ENCODE data around the gene MVB12B. TPM values are rescaled to one million over a fixed set of nuclear protein-coding genes. Genes with fewer than 3 reads are reported as not detected.

MVB12B gene
- total RNA-seq, 2 donors from 2014 or later = 18.6 to 19.7 TPM

- DNase-seq = no peak
- Histone ChIP-seq H3K4me3 (ENCODE audit: low read length) (no peak overlapping the region), H3K27me3 (ENCODE audit: control insufficient read depth, insufficient read depth, low read length, poor library complexity, severe bottlenecking) (no peaks in the 10 kb centered on the region), H3K27ac (ENCODE audit: low read depth, low read length) (no peak overlapping the region), H3K36me3 (ENCODE audit: control insufficient read depth, insufficient read depth, low read length) (no peaks in the 10 kb centered on the region), H3K9me3 (ENCODE audit: control insufficient read depth, low read length) (no peaks in the 10 kb centered on the region), H3K9ac (ENCODE audit: extremely low read depth, low read length, poor library complexity, severe bottlenecking) (no peak overlapping the region), H3K4me1 (ENCODE audit: control insufficient read depth, insufficient read depth, low read length) (no peaks in the 10 kb centered on the region)
- Mint-ChIP-seq H3K4me3 (no peak overlapping the region), H3K27ac (no peak overlapping the region), H3K9me3 (no peaks in the 10 kb centered on the region), H3K4me1 (peaks cover 2% of the 10 kb centered on the region), H3K36me3 (ENCODE audit: low read depth) (peaks cover 6% of the 10 kb centered on the region), H3K27me3 (ENCODE audit: insufficient read depth) (no peaks in the 10 kb centered on the region)
- TF ChIP-seq, protein P1, sequence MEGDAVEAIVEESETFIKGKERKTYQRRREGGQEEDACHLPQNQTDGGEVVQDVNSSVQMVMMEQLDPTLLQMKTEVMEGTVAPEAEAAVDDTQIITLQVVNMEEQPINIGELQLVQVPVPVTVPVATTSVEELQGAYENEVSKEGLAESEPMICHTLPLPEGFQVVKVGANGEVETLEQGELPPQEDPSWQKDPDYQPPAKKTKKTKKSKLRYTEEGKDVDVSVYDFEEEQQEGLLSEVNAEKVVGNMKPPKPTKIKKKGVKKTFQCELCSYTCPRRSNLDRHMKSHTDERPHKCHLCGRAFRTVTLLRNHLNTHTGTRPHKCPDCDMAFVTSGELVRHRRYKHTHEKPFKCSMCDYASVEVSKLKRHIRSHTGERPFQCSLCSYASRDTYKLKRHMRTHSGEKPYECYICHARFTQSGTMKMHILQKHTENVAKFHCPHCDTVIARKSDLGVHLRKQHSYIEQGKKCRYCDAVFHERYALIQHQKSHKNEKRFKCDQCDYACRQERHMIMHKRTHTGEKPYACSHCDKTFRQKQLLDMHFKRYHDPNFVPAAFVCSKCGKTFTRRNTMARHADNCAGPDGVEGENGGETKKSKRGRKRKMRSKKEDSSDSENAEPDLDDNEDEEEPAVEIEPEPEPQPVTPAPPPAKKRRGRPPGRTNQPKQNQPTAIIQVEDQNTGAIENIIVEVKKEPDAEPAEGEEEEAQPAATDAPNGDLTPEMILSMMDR (conservative IDR thresholded peaks at IDR 0.05) = no peak
- 92 to 96% methylated on average over 8 to 16 of the region's 16 CpGs for WGBS, 2 experiments (ENCODE audit: insufficient coverage in 1 of 2, insufficient read length in 1 of 2)
Observed at GRCh38 chr9:126459546-126459945, 132.9 kb downstream of the MVB12B start.

DNA sequence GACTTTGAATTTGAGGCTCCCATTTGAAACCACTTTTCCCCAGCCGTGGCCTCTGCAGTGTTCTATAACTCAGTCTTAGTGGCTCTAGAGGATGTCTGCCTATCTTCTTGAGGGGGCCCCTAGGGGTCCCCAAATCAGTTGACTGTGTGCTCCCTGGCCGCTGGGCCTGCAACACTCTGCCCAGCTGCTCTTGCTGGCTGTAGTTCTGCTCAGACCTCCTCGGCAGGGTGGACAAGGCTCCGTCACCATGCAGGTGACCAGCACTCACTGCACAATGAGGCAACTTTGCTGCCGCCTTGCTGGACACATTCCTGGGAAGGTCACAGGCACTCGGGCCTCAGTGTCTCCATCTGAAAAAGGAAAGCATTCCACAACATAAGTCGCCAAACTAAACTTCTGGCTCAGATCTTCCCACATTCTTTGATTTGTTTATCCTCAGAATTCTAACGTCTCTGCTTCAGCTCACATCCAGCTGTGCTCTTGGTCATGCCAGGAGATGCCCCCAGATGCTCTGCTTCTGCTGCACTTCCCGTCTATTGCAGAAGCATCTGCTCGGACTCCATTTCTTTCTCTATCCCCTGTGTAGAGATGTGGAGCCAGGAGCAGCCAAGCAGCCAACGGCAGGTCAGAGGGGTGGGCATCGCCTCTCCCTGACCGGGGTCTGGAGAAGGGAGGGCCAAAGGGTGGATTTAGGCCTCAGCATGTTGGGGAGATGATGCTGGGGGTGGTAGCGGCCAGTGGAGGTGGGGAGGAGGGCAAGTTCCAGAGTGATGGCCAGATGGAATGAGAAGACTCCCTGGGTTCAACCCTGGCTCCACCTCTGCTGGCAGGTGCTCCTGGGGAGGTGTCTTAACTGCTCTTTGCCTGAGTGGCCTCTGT is 133.6 kb downstream of the MVB12B start:
- TF ChIP-seq, protein P1 (conservative IDR thresholded peaks at IDR 0.05) = no peak
- Mint-ChIP-seq H3K27me3 (ENCODE audit: insufficient read depth) (no peaks in the 10 kb centered on the region), H3K9me3 (no peaks in the 10 kb centered on the region), H3K4me3 (no peak overlapping the region), H3K27ac (no peak overlapping the region), H3K36me3 (ENCODE audit: low read depth) (peaks cover 2% of the 10 kb centered on the region), H3K4me1 (peaks cover 4% of the 10 kb centered on the region)
- no peaks in the 10 kb centered on the region for H3K9me3 ChIP-seq (ENCODE audit: control insufficient read depth, low read length)
- H3K36me3 ChIP-seq (ENCODE audit: control insufficient read depth, insufficient read depth, low read length) = no peaks in the 10 kb centered on the region
- no peaks in the 10 kb centered on the region for H3K27me3 ChIP-seq (ENCODE audit: control insufficient read depth, insufficient read depth, low read length, poor library complexity, severe bottlenecking)
- no peak overlapping the region for H3K9ac ChIP-seq (ENCODE audit: extremely low read depth, low read length, poor library complexity, severe bottlenecking)
- H3K27ac ChIP-seq (ENCODE audit: low read depth, low read length) = no peak overlapping the region
- H3K4me3 ChIP-seq (ENCODE audit: low read length) = no peak overlapping the region
- DNase-seq = peak; percentile 32
- WGBS, 2 experiments (ENCODE audit: insufficient coverage in 1 of 2, insufficient read length in 1 of 2) = 92 to 95% methylated on average over 7 to 13 of the region's 14 CpGs
- no peaks in the 10 kb centered on the region for H3K4me1 ChIP-seq (ENCODE audit: control insufficient read depth, insufficient read depth, low read length)

DNA sequence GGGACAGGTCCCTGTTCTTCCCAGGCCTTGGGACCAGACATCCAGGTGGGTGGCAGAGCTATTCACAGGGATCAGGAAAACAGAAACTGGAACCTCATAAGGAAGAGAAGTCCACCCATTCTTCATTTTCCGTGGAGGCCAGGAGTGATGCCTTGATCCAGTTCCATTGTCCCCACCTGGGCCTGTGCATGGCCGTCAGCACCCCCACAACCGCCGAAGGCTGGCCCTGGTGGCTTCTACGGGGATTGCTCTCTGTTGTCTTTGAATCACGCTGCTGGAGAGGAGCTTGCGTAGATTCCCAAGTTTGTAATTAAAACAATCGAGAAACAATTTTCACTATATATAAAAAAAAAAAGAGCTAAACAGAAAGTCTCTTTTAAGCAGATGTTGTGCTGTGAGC is 134.4 kb downstream of the MVB12B start:
- Histone ChIP-seq H3K4me1 (ENCODE audit: control insufficient read depth, insufficient read depth, low read length) (no peaks in the 10 kb centered on the region), H3K27me3 (ENCODE audit: control insufficient read depth, insufficient read depth, low read length, poor library complexity, severe bottlenecking) (no peaks in the 10 kb centered on the region), H3K9me3 (ENCODE audit: control insufficient read depth, low read length) (no peaks in the 10 kb centered on the region), H3K36me3 (ENCODE audit: control insufficient read depth, insufficient read depth, low read length) (no peaks in the 10 kb centered on the region), H3K27ac (ENCODE audit: low read depth, low read length) (no peak overlapping the region), H3K4me3 (ENCODE audit: low read length) (no peak overlapping the region), H3K9ac (ENCODE audit: extremely low read depth, low read length, poor library complexity, severe bottlenecking) (no peak overlapping the region)
- DNase-seq = peak; percentile 58
- Mint-ChIP-seq H3K27me3 (ENCODE audit: insufficient read depth) (no peaks in the 10 kb centered on the region), H3K9me3 (no peaks in the 10 kb centered on the region), H3K27ac (no peak overlapping the region), H3K4me3 (no peak overlapping the region), H3K4me1 (peaks cover 7% of the 10 kb centered on the region), H3K36me3 (ENCODE audit: low read depth) (peaks cover 2% of the 10 kb centered on the region)
- TF ChIP-seq, protein P1 (conservative IDR thresholded peaks at IDR 0.05) = peak; percentile 58
- WGBS, 2 experiments (ENCODE audit: insufficient coverage in 1 of 2, insufficient read length in 1 of 2) = 94 to 100% methylated on average over 4 to 7 of the region's 8 CpGs

All from endodermal cell (in vitro differentiated cells).